Kidney capillary endothelial cell (primary cell): ENCODE data around the gene NTHL1.

ENCODE experiments used
- DNase-seq: peaks from one replicate; pipeline ENCODE4 v3.0.0-alpha.2; 2018; ENCODE audit warnings: low spot score

Gene NTHL1

DNA sequence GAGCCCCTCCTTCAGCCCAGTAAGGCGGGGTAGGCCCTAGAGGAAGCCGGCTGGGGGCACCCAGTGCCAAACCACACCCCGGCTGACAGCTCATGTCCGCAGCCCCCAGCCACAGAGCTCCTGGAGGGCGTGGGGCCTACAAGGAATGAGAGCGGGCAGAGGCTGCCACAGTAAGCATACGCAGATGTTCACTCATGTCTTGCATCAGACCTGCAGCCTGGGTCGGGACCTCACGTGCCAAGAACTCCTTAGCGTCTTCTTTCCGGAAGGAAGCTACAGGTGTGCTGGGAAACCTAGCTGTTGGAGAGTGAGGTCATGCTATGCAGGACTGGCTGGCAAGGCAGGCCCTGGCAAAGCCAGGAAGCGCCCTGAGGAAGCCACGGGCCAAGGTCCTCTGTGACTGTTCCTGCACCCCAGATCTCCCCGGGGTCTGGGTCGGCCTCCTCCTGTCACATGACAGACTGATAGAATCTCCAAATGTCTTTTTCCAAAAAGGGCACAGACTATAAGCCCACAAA, 39.6 kb downstream of the NTHL1 start:
- no peak for DNase-seq

DNA sequence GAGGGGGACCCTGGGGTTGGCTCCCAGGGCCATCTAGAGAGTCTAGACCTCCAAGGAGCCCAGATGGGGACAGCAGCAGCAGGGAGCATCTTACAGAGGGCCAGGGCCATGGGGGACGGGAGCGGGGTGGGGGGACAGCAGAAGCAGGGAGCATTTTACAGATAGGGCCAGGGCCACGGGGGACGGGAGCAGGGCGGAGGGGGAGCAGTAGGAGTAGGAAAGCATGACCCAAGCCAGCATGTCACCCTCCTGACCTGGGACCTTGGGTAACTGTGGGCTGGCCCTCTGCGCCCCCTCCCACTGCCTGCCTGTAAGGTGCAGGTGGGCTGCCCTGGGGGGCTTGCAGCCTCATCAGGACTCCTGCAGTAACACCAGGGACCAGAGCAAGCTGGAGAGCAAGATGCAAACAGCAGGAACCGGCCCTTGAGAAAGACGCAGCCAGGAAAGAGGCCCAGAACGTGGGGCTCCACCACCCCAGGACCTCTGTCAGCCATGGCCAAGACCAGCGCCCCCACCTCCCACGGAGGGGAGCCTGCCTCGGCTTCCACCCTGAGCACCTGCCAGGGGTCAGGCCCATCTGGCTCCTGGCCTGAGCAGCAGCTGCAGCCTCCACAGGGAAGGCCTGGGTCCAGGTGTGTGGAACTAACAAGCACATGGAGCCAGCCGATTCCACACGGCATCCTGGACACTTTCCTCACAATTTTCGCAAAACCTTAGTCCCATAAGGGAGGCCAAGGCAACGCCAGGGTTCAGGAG, 40.4 kb downstream of the NTHL1 start:
- no peak for DNase-seq

DNA sequence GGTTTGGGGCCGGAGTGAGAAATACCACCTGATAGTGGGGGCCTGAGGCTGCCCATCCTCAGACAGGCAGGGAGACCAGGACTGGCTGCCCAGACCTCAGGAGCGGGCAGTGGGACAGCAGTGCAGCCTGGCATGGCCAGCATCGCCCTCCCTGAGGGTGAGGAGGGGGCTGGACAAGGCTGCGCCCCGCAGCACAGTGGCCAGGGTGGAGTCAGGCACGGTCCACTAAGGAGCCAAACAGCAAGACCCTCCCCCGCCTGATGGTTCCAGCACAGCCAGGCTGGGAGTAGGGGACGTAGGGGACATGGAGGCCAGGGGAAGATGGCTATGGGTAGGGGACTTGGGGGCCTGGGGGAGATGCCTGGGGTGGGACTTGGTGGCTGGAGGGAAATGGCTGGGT, 41.3 kb downstream of the NTHL1 start:
- no peak for DNase-seq

DNA sequence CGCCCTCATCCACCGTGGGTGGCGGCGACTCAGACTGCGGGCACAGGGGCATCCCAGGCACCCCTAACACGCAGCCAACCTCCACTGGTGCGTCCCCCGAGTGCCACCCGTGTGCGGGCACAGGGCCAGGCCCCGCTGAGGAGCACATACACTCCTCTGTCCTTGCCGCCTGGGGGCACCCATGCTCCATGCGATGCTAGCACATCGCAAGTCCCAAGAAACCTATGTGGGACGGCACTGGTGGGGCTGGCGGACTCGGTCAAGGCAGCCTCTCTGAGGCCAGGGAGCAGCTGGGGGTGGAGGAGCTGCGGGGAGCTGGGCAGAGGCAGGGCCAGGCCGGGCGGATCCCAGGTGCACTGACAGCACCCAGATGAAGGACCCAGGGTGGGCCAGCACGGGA, 42.0 kb downstream of the NTHL1 start:
- DNase-seq, result no peak

DNA sequence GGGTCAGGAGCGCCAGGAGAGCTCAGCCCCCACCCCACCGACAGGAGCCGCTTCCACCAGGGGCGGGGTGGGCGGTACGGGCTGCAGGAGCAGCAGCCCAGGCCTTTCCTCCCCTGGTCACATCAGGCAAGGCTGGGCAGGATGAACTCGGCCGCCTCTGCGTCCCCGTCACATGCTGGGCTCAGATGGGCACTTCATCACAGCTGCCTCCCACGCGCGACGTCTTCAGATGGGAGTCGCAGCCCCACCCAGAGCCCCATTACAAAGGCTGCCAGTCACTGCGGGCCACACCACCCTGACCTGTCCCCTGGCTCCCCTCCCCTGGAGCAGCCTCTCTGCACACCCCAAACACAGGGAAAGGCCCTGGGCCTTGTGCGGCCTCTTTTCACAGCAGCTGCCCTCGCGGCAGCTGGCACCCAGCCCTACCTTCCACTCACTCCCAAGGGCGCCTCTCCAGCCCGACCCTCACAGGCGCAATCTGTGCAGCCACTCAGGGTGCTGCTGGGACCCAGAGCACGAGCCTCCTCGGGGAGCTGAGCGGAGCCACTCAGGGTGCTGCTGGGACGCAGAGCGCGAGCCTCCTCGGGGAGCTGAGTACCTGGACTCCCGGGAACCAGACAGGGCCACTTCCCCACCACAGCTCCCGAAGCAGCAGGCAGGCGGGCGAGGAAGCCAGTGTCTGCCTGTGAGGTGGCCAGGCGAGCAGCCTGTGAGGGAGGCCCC, 42.7 kb downstream of the NTHL1 start:
- no peak for DNase-seq

DNA sequence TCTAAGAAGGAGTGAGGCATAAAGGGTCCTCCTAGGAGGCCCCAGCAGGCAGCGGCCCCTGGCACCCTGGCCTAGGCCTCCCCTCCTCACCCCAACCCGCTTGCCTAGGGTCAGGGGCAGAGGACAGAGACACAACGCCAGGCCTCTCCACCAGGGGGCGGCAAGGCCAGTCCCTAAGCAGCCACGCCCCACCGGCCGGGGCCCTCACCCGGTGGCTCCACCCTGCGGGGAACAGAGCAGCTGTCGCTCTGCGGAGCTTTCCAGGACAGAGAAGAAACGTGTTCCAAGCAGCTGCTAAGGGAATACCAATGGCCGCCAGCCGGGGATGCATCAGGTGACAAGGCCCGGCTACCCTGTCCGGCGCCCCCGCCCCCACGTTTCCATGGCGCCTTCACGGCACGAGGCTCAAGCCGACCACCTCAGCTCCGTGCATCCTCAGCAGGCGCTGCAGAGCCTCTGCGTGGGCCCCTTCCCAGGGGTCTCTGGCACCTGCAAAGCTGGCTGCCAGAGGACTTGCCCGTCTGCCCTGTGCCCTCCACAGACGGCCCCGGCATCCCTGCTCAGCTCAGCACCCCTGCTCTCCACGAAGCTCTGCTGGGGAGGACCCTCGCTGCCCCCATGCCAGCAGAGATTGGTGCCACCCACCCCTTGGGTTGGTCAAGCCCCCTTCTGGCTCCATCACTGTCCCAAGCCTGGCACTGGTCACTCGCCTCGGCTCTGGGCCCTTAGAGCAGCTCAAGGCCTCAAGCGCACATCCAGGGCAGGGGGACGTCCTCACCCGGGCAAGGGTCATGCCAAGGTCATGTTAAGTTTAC, 43.6 kb downstream of the NTHL1 start:
- DNase-seq, result peak; percentile 88

DNA sequence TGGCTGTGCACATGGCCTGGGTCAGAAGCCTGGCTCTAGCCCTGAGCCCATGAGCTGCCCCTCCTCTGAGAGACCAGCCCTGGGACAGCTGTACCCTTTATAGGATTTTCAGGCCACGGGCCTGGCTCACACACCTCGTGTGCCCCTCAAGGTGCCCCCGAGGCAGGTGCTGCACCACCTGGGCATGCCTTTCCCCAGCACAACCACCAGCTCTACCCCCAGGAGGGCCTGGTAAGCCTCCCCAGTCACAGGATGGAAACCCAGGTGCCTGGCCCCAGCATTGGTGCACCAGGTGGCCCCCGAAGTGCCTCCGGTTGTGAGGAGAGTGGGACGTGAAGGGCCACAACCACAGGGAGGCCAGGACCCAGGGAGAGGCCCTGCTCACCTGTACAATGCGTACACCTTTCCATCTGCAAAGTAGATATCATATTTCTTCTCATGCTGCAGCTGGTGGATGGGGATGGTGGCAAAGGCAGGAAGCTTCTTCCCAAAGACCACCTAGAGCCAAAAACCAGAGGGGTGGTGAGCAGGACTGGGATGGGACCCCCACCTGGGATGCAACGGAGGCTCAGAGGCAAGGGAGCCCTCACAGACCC, 44.3 kb downstream of the NTHL1 start:
- DNase-seq, result no peak

DNA sequence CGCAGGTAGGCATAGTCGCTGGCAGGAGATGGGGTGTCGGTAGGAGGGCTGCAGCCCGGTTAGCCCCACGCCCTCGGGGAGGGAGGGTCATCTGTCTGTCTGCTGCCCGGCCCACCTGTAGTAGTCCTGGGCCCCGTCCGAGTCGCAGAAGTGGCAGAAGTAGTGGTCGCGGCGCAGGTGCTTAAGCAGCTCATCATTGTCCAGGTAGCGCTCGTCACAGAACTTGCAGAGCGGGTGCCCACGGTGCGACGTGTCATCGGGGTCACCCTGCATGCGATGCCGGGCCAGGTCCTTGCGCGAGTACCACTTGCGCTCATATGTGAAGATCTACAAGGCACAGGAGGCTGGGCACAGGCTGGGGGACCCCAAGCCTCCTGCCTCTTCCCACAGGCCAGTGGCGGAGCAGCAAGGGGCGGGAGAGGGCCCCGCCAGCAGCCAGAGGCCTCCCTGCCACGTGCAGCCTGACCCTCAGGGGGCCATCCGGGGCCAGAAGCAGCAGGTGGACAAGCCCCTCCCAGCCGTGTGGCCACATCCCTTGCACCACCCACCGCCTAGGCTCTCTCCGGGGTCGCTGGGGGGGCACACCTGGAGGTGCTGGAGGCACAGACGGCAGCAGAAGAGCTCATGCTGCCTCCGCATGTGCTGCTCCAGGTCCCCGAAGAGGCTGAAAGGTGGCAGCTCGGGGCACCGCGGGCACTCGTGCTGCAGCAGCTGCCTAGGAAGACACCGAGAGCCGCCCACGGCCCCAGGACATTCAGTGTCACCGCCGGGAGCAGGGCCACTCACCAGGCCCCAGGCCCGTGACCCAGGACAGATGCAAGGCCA, 45.0 kb downstream of the NTHL1 start:
- DNase-seq, result no peak

DNA sequence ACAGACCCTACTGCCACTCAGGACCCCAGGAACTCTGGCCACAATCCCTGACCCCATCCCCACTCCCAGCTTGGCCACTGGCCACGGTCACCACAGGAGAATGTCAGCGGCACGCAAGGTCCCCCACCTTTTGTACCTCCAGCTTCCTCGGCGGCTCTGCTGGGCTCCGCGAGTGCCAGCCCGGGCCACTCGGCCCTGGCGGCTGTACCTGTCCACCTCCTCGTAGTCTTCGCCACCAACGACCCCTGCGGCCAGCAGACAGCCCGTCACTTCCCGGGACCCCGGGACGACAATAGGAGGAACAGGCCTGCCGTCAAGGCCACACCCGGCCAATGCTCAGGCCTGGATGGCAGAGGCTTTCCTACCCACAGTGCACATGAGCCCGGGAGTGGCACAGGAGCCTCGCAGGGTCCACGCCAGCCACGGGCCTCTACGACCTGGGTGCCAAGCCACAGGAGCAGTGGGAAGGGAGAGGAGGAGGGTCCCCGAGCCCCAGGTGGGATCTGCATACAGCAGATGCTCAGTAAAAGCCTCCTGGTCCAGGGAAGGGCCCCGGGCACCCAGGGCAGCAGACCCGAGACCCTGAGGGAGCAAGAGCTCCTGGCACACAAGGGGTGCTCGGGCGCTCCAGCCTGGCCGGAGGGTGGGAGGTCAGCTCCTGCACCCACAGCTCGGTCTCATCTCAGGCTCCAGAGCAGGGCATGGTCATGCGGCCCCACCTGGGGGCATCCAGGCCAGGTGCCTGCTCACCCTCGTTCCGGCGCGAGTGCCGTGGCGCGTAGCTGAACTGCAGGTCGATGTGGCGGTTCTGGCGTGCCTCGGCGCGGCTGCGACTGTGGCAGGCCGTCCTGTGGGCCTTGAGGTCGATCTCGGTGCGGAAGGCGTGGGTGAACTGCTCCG, 45.9 kb downstream of the NTHL1 start:
- DNase-seq, result no peak

DNA sequence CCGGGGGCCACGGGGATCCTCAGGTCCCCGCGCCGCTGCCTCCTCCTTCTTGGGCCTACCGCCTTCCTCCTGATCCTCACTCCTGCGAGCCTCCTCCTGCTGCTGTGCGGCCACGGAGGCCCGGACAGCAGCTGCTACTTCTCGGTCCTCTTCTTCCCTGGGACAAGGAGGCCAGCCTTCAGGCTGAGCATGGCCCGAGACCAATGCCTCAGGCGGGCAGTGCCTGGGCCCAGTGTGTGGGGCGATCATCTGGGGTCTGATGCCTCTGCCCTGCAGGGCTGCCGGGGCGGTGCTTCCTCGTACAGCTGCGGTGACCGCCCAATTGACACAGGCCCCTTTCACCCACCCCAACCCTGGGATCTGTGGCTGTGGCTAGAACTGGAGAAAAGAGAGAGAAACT, 46.6 kb downstream of the NTHL1 start:
- no peak for DNase-seq

DNA sequence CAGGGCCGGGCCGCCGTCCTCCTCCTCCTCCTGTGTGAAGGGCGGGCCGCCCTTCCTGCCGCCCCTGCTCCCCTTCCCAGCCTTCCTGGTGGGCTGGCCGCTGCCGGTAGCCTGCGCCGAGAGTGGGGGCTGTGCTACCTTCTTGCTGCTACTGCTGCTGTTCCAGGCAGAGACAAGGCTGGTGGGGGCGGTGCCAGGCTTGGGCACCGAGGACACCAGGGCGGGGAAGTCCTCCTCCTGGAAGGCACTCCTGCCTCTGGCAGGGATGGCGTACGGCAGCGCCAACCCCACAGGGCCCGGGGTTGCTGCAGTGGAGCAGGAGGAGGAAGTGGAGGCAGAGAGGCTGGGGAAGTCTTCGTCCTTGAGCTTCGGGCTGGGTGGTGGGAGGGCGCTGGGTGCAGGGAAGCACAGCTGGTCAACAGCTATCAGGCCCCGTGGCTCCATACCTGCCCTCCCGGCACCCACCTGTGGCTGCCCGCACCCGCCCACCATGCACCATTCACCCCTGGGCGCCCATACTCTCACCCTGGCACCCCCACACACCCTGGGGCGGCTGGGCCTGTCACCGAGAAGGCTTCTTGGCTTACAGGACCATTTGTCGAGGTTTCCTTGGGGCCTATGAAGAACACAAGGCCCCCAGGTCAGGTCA, 47.6 kb downstream of the NTHL1 start:
- no peak for DNase-seq

DNA sequence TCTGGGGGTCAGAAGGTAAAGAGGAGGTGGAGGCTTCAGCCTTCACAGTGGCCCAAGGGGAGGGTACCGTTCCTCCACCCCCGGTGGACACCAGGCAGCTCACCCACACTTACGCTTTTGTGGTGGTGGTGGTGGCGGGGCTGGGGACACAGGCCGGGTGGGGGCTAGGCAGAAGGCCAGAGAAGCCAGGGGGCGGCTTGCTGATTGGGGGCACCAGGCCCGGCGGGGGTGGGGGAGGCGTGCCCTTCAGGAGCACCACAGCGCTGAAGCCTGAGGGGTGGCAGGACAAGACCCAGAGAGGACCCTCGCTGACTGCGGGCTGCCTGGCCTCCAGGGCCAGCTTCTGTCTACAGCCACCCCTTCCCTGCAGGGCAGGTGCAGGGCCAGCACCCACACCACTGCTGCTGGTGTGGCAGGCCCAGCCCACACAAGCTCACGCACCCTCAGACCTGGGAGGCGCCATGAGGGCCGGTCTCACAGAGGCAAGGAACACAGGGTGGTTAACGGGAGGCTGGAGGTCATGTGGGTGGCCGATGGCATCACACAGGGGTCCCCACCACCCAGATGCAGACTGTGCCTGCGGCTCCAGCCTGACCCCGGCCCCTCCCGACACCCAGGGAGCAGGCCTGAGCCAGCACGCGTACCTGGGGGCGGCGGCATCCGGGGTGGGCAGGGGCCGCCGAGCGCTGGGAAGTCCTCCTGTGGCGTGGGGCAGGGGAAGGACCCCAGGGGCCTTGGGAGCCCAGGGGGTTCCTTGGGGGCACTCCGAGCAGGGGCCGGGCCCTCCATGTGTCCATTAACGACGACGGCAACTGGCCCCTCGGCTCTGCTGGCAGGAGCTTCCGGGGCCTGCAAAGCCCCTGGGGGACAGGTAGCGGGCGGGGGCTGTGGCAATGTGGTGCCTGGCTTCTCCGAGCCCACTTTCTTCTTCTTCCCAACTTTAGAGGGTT, 48.5 kb downstream of the NTHL1 start:
- no peak for DNase-seq

DNA sequence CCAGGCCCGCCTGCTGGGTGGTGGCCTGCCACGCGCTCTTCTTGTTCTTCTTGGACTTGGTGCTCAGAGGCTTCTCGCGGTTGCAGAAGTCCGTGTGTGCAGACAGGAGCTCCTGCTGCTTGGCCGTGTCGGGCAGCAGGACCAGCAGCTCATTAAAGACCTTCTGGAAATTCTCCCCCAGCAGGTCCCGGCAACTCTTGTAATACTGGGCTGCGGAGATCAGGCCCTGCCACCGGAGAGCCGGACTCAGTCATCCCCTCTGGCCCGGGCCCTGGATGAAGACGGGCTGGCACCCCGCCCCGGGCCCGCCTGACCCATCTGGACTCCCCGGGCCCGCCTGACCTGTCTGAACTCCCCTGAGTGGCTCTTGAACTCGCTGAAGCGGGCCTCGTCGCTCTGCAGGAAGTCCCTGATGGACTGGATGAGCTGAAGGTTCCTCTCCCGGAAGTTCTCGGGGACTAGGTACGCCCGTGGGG, 49.2 kb downstream of the NTHL1 start:
- no peak for DNase-seq

DNA sequence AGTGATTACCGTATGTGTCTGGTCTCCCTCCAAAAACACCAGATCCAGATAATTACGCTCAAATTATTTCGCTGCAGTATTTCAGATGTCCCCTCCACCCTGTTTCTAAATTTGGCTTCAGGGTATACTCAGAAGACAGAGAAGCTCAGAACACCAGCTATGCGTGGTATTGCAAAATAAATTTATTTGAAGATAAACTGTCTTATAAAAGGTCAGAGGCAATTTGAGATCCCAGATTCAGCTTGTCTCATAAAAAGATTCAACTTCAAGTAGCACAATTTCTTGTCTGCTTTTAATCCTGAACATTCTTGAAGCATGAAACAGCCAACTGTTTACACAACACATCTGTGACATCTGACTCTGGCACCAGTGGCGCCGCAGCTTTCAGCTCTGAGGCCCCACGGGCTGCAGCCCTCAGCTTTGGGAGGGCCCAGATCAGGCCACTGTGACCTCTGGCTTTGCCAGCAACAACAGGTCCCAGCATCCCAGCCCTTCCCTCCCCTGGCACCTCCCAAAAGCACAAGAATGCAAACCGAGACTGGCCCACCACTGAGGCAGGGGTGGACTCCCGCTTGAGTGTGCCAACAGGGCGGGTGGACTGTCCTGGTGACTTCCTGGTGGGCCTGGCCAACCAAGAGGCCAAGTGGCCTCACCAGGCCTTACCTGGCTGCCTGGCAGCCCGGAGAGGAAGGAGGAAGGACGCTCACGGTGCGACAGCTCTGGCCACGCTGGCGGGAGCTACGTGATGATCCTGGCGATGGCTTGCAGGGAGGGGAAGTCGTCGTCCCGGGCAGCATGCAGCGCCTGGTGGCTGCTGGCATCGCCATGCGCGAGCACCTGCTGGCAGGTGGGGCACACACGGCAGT, 49.9 kb downstream of the NTHL1 start:
- no peak for DNase-seq

DNA sequence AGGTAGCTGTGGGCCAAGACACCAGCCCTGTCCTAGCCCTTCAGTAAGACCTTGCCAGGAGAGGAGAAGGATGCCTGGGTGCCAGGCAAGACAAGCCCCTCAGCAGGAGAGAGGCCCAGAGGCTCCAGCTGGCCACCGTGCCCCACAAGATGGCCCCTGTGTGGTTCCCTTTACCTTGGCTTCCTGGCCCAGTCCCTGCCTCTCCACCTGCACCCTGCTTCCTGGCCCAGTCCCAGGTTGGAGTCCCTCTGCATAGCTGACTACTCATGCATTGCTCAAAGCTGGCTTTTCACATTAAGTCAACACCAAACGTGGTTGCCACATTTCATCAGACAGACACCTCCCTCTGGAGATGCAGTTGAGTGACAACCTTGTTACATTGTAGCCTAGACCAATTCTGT, 53.9 kb downstream of the NTHL1 start:
- DNase-seq, result no peak

DNA sequence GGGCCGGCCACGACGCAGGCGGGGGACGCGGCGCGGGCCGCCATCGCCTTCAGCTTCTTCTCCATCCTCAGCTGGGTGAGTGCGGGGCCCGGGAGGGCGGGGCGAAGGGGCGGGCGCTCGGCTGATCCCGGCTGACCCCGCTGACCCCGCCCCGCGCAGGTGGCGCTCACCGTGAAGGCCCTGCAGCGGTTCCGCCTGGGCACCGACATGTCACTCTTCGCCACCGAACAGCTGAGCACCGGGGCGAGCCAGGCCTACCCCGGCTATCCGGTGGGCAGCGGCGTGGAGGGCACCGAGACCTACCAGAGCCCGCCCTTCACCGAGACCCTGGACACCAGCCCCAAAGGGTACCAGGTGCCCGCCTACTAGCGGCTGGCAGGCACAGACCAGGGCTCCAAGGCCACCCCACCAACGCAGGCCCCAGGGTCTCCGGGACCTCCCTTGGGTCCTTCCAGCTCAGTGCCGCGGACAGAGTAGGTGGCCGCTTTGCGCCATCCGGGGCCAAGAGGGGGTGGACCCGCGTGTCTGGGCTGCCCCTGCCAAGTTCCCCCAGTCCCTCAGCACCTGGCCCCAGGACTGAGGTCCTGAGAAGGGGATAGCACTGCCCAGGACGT, 54.8 kb downstream of the NTHL1 start:
- DNase-seq, result no peak
